Gastrocnemius medialis (tissue), 4 donors: ENCODE data around the gene PKLR.

ENCODE experiments used
- CTCF ChIP-seq, 5 experiments: fragments of 450-650 bp in 3 of 5; fragments of 200-600 bp in 2 of 5; sonication (generic) in 2 of 5; IDR thresholded peaks in 4 of 5; conservative IDR thresholded peaks in 1 of 5; 1 replicate in 4 of 5; 2 replicates in 1 of 5; pipeline ENCODE4 v1.5.1; 2016 to 2019; ENCODE audit warnings: antibody characterized with exemption in 5 of 5, mild to moderate bottlenecking in 3 of 5, moderate library complexity in 3 of 5
- POLR2A ChIP-seq, 2 donors: fragments of 450-650 bp; IDR thresholded peaks; one replicate each; pipeline ENCODE4 v1.6.1; 2017; ENCODE audit warnings: antibody characterized with exemption in 2 of 2, mild to moderate bottlenecking in 2 of 2, moderate library complexity in 2 of 2

GRCh38 chr1:155263067-155263466 lies 38.2 kb downstream of the PKLR start:
- TF ChIP-seq POLR2A (IDR thresholded peaks at IDR 0.05) (no peak), CTCF (IDR thresholded peaks at IDR 0.05 in 4 of 5, conservative IDR thresholded peaks at IDR 0.05 in 1 of 5) (no peak)
